Activated CD4-positive, alpha-beta T cell treated with anti-CD3 and anti-CD28 coated beads for 36 hours (primary cell): ENCODE results near the gene NPR3. TPM values are rescaled to one million over a fixed set of nuclear protein-coding genes. Genes with fewer than 3 reads are reported as not detected.

Source experiments
- total RNA-seq, 2 experiments: library from RNA; stranded (reverse); gene quantifications; one replicate each; pipeline ENCODE4 v1.2.3, GENCODE V29; 2021

NPR3 gene
- total RNA-seq, 2 experiments from 2014 or later, result 0.05 to 0.09 TPM

Other genes starting within 250 kb of the NPR3 start
- gene SUB1, start 125.8 kb upstream of the NPR3 start, total RNA-seq, result 100 to 1,000 TPM; 418 to 458 TPM